Right atrium auricular region (tissue), 2 donors: Measurements from ENCODE around the gene HNRNPH2. TPM values are rescaled to one million over a fixed set of nuclear protein-coding genes. Genes with fewer than 3 reads are reported as not detected.

Source experiments
- DNase-seq: peaks from one replicate; pipeline ENCODE4 v3.0.0-alpha.2; 2019; ENCODE audit warnings: low spot score
- H3K27ac ChIP-seq, 2 donors: fragments of 200-600 bp; sonication (generic); 1 replicate in 1 of 2; 2 replicates in 1 of 2; pipeline ENCODE4 v1.5.1; 2016 to 2019
- H3K27me3 ChIP-seq, 2 donors: fragments of 200-600 bp; sonication (generic); one replicate each; pipeline versions ENCODE4 v1.5.1 to v1.6.0; 2017 to 2019
- H3K36me3 ChIP-seq: fragments of 200-600 bp; sonication (generic); one replicate; pipeline ENCODE4 v1.5.1; 2016
- H3K4me1 ChIP-seq, 2 donors: fragments of 200-600 bp; sonication (generic); one replicate each; pipeline versions ENCODE4 v1.5.1 to v1.6.0; 2017 to 2019
- H3K4me3 ChIP-seq, 2 donors: fragments of 200-600 bp; sonication (generic); 1 replicate in 1 of 2; 2 replicates in 1 of 2; pipeline ENCODE4 v1.5.1; 2017 to 2019; ENCODE audit warnings: mild to moderate bottlenecking in 1 of 2, moderate library complexity in 1 of 2
- H3K9me3 ChIP-seq, 2 donors: fragments of 200-600 bp; sonication (generic); one replicate each; pipeline ENCODE4 v1.5.1; 2019
- total RNA-seq, 2 donors: library from RNA; depleted of rRNA; stranded (reverse); fragments of >200 nt; gene quantifications; one replicate each; pipeline ENCODE4 v1.1.0, GENCODE V29; 2016
- TF ChIP-seq, protein P1 (sequence below), 2 donors: fragments of 200-600 bp; sonication (generic); IDR thresholded peaks; one replicate each; pipeline ENCODE4 v1.5.1; 2019; ENCODE audit warnings: antibody characterized with exemption in 2 of 2

Gene HNRNPH2
- total RNA-seq, 2 donors from 2014 or later = 40.5 to 48.5 TPM

DNA sequence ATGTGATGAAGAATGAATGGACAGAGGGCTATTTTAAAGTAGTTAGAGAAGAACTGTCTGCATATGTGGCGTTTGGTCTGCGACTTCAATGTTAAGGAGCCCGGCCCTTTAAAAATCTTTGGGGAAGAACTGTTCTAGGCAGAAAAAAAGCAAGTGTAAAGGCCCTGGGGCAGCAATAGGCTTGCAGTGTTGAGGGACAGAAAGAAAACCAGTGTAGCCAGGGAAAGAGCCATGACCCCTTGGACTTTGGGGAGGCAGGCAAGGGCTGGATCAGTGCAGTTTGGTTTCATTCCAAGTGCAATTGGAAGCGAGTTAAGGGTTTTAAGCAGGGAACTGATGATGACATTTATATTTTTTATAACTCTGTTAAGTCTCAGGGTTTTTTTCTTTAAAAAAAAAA, 8.2 kb upstream of the HNRNPH2 start:
- DNase-seq = no peak
- Histone ChIP-seq H3K4me3 (no peak overlapping the region), H3K4me1 (no peaks in the 10 kb centered on the region), H3K36me3 (no peaks in the 10 kb centered on the region), H3K9me3 (no peaks in the 10 kb centered on the region), H3K27me3 (no peaks in the 10 kb centered on the region), H3K27ac (no peak overlapping the region)
- TF ChIP-seq, protein P1, sequence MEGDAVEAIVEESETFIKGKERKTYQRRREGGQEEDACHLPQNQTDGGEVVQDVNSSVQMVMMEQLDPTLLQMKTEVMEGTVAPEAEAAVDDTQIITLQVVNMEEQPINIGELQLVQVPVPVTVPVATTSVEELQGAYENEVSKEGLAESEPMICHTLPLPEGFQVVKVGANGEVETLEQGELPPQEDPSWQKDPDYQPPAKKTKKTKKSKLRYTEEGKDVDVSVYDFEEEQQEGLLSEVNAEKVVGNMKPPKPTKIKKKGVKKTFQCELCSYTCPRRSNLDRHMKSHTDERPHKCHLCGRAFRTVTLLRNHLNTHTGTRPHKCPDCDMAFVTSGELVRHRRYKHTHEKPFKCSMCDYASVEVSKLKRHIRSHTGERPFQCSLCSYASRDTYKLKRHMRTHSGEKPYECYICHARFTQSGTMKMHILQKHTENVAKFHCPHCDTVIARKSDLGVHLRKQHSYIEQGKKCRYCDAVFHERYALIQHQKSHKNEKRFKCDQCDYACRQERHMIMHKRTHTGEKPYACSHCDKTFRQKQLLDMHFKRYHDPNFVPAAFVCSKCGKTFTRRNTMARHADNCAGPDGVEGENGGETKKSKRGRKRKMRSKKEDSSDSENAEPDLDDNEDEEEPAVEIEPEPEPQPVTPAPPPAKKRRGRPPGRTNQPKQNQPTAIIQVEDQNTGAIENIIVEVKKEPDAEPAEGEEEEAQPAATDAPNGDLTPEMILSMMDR (IDR thresholded peaks at IDR 0.05) = no peak

DNA sequence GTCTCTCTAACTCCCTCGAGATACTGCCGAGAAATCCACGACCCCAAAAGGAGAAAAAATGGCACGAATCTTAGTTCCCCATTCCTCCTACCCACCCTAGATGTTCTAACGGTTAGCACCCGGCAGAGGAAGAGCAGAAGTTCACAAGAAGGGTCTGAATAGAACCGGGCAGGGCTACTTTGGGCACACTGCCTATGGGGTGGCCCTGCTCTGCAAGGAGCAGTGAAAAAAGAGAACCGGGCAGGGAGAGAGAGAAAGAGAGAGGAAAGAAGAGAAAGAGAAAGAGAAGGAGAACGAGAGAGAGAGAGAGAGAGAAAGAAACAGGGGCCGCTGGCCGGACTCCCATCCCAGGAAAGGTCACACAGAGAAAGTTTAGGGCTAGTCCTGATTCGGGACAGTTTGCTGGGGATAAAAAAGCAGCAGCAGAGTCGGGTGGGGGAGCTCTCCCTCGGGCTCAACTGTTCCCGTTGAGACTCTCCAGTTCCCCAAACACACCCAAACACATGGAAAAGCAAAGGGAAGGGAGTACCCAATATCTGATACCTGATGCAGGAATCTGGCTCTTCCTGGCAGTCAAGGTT, 765 bp upstream of the HNRNPH2 start:
- TF ChIP-seq, protein P1 (IDR thresholded peaks at IDR 0.05) = no peak
- no peak for DNase-seq
- Histone ChIP-seq H3K27me3 (no peaks in the 10 kb centered on the region), H3K27ac (peak overlapping the region; percentile 89 to 90), H3K36me3 (no peaks in the 10 kb centered on the region), H3K4me1 (peaks cover 0 to 21% of the 10 kb centered on the region in 2 donors), H3K9me3 (no peaks in the 10 kb centered on the region), H3K4me3 (peak overlapping the region; percentile 50 to 60)

DNA sequence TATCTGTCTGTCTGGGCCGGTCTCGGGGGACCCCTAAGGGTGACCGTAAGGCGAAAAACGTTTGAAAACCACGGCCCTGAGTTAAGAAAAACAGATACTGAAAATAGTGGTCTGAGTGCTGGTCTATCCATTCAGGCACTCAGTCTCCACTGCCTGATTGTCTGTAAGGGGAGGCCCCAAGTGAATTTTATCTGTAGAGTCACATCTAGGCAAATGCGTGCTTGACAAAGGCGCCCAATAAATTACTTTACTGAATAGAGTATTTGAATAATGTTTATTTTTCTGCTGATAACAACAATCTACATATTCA, 465 bp downstream of the HNRNPH2 start:
- Histone ChIP-seq H3K4me3 (peak overlapping the region; percentile 50 to 60), H3K4me1 (peaks cover 0 to 27% of the 10 kb centered on the region in 2 donors), H3K27ac (peak overlapping the region; percentile 89 to 90), H3K36me3 (peaks cover 4% of the 10 kb centered on the region), H3K9me3 (no peaks in the 10 kb centered on the region), H3K27me3 (no peaks in the 10 kb centered on the region)
- TF ChIP-seq, protein P1 (IDR thresholded peaks at IDR 0.05) = no peak
- no peak for DNase-seq

DNA sequence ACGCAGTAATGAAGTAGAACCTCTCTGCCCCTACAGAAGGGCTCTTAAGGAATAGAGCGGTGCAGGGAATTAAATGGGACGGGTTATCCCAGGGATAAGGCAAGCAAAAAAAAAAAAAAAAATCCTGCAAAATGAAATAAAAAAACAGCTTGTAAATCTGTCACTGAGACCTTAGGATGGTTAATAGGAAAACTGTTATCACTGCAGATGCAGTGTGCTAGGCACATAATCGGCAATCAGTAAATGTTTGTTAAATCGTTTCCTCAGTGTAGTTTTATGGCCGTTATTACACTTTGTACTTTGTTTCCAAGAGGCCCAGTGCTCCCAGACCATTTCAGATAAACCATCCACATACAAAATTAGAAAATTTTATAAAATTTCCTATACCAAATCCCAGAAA, 1.0 kb downstream of the HNRNPH2 start:
- TF ChIP-seq, protein P1 (IDR thresholded peaks at IDR 0.05) = no peak
- H3K4me1 ChIP-seq = peaks cover 0 to 27% of the 10 kb centered on the region in 2 donors
- H3K4me3 ChIP-seq = peak overlapping the region; percentile 50 to 60
- peak overlapping the region; percentile 89 to 90 for H3K27ac ChIP-seq
- no peaks in the 10 kb centered on the region for H3K9me3 ChIP-seq
- DNase-seq = no peak
- H3K27me3 ChIP-seq = no peaks in the 10 kb centered on the region
- H3K36me3 ChIP-seq = peaks cover 4% of the 10 kb centered on the region

DNA sequence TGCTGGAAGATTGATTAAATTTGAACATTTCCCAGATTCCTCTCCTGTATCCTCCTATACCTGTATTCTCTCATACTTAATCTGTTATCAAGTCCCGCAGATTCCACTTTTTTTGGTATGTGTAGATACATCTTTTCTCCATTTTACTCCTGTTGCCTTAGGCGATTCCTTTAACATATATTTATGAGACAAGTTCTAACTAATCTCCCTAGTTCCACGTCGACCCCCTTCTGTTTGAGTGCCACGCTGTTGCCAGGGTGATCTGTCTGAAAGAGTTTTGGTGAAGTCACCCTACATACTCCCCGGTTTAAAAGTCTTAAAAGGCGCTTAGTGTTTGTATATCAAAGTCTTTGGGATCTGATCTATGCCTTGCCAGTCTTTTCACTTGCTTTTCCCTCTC, 2.4 kb downstream of the HNRNPH2 start:
- no peaks in the 10 kb centered on the region for H3K27me3 ChIP-seq
- no peak overlapping the region for H3K27ac ChIP-seq
- peaks cover 4% of the 10 kb centered on the region for H3K36me3 ChIP-seq
- no peak overlapping the region for H3K4me3 ChIP-seq
- TF ChIP-seq, protein P1 (IDR thresholded peaks at IDR 0.05) = no peak
- no peaks in the 10 kb centered on the region for H3K9me3 ChIP-seq
- peaks cover 0 to 27% of the 10 kb centered on the region in 2 donors for H3K4me1 ChIP-seq
- no peak for DNase-seq

DNA sequence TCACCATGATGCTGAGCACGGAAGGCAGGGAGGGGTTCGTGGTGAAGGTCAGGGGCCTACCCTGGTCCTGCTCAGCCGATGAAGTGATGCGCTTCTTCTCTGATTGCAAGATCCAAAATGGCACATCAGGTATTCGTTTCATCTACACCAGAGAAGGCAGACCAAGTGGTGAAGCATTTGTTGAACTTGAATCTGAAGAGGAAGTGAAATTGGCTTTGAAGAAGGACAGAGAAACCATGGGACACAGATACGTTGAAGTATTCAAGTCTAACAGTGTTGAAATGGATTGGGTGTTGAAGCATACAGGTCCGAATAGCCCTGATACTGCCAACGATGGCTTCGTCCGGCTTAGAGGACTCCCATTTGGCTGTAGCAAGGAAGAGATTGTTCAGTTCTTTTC, 4.0 kb downstream of the HNRNPH2 start:
- H3K9me3 ChIP-seq = no peaks in the 10 kb centered on the region
- H3K4me3 ChIP-seq = no peak overlapping the region
- no peak for DNase-seq
- H3K27ac ChIP-seq = peak overlapping the region in 1 of 2 donors; percentile 18
- H3K36me3 ChIP-seq = peaks cover 4% of the 10 kb centered on the region
- H3K4me1 ChIP-seq = peaks cover 0 to 31% of the 10 kb centered on the region in 2 donors
- TF ChIP-seq, protein P1 (IDR thresholded peaks at IDR 0.05) = no peak
- no peaks in the 10 kb centered on the region for H3K27me3 ChIP-seq
